Neural progenitor cell (in vitro differentiated cells): ENCODE measurements around the gene RAB36. TPM values are rescaled to one million over a fixed set of nuclear protein-coding genes. Genes with fewer than 3 reads are reported as not detected.

Source experiments
- DNase-seq: peaks from one replicate; pipeline ENCODE4 v3.0.0-alpha.2; 2016; ENCODE audit warnings: low spot score
- H2AFZ ChIP-seq: fragments of 200-600 bp; sonication (generic); replicated peaks from 2 replicates; pipeline ENCODE4 v1.6.1; 2016; ENCODE audit warnings: antibody characterized with exemption
- H3F3A ChIP-seq: fragments of 200-600 bp; sonication (generic); 2 replicates; pipeline ENCODE4 v1.6.1; 2016; ENCODE audit warnings: antibody characterized with exemption, low read depth
- H3K27ac ChIP-seq: fragments of 200-600 bp; sonication (generic); 2 replicates; pipeline ENCODE4 v1.5.1; 2016; ENCODE audit warnings: mild to moderate bottlenecking
- H3K27me3 ChIP-seq: fragments of 200-600 bp; sonication (generic); 2 replicates; pipeline ENCODE4 v1.6.1; 2016; ENCODE audit warnings: mild to moderate bottlenecking, moderate library complexity
- H3K36me3 ChIP-seq: fragments of 200-600 bp; sonication (generic); 2 replicates; pipeline ENCODE4 v1.5.1; 2016
- H3K4me1 ChIP-seq: fragments of 200-600 bp; sonication (generic); 2 replicates; pipeline ENCODE4 v1.6.1; 2016; ENCODE audit warnings: mixed run types
- H3K4me2 ChIP-seq: fragments of 200-600 bp; sonication (generic); 2 replicates; pipeline ENCODE4 v1.6.1; 2016
- H3K4me3 ChIP-seq: fragments of 200-600 bp; sonication (generic); 2 replicates; pipeline ENCODE4 v1.5.1; 2016
- H3K79me2 ChIP-seq: fragments of 200-600 bp; sonication (generic); 2 replicates; pipeline ENCODE4 v1.6.1; 2016; ENCODE audit warnings: low read depth
- H3K9ac ChIP-seq: fragments of 200-600 bp; sonication (generic); 2 replicates; pipeline ENCODE4 v1.6.1; 2016
- H3K9me3 ChIP-seq: fragments of 200-600 bp; sonication (generic); 2 replicates; pipeline ENCODE4 v1.5.1; 2016; ENCODE audit warnings: low read depth
- H4K20me1 ChIP-seq: fragments of 200-600 bp; sonication (generic); 2 replicates; pipeline ENCODE4 v1.6.1; 2016; ENCODE audit warnings: low read depth
- H3K27ac Mint-ChIP-seq: 3 replicates; pipeline ENCODE4 v1.8.0; 2021; ENCODE audit warnings: mixed read lengths
- H3K27me3 Mint-ChIP-seq: 2 replicates; pipeline ENCODE4 v1.8.0; 2022; ENCODE audit warnings: low read depth, mild to moderate bottlenecking, inconsistent platforms, moderate library complexity, mixed read lengths; ENCODE audit not compliant: insufficient read depth
- H3K36me3 Mint-ChIP-seq: 3 replicates; pipeline ENCODE4 v1.8.0; 2021; ENCODE audit warnings: mixed read lengths
- H3K4me1 Mint-ChIP-seq: 3 replicates; pipeline ENCODE4 v1.8.0; 2021; ENCODE audit warnings: mixed read lengths
- H3K4me3 Mint-ChIP-seq: 3 replicates; pipeline ENCODE4 v1.8.0; 2021; ENCODE audit warnings: mild to moderate bottlenecking, moderate library complexity, mixed read lengths
- H3K9me3 Mint-ChIP-seq: 3 replicates; pipeline ENCODE4 v1.8.0; 2020; ENCODE audit warnings: mixed read lengths
- CTCF ChIP-seq: fragments of 200-600 bp; sonication (generic); IDR thresholded peaks from 2 replicates; pipeline ENCODE4 v1.5.1; 2017; ENCODE audit warnings: antibody characterized with exemption, mild to moderate bottlenecking
- EZH2 ChIP-seq: fragments of 200-600 bp; sonication (generic); IDR thresholded peaks from 2 replicates; pipeline ENCODE4 v1.6.1; 2017; ENCODE audit warnings: antibody characterized with exemption, mild to moderate bottlenecking, moderate library complexity
- EZH2phosphoT487 ChIP-seq: fragments of 200-600 bp; sonication (generic); IDR thresholded peaks from 2 replicates; pipeline ENCODE4 v1.6.1; 2017; ENCODE audit warnings: antibody characterized with exemption
- total RNA-seq: library from RNA; depleted of rRNA; stranded (reverse); fragments of >200 nt; gene quantifications from 2 replicates; pipeline ENCODE4 v1.2.3, GENCODE V29; 2015; ENCODE audit warnings: low replicate concordance

RAB36 gene
- total RNA-seq, 1 donor from 2014 or later, result 2.9 TPM

- H3F3A ChIP-seq, result no peaks in the 10 kb centered on the region
- H4K20me1 ChIP-seq, result no peaks in the 10 kb centered on the region
- H3K27me3 ChIP-seq, result no peaks in the 10 kb centered on the region
- Mint-ChIP-seq H3K4me3 (no peak overlapping the region), H3K9me3 (no peaks in the 10 kb centered on the region), H3K27ac (no peak overlapping the region), H3K4me1 (peaks cover 14% of the 10 kb centered on the region), H3K27me3 (peaks cover 3% of the 10 kb centered on the region), H3K36me3 (peaks cover 25% of the 10 kb centered on the region)
- no peak for TF ChIP-seq CTCF
- no peak for TF ChIP-seq EZH2
- no peak for TF ChIP-seq EZH2phosphoT487
- no peaks in the 10 kb centered on the region for H3K79me2 ChIP-seq
- no peak overlapping the region for H2AFZ ChIP-seq
- no peak overlapping the region for H3K4me3 ChIP-seq
- no peak overlapping the region for H3K27ac ChIP-seq
- H3K4me1 ChIP-seq, result peaks cover 11% of the 10 kb centered on the region
- no peaks in the 10 kb centered on the region for H3K36me3 ChIP-seq
- no peak for DNase-seq
- H3K4me2 ChIP-seq, result no peak overlapping the region
- no peaks in the 10 kb centered on the region for H3K9me3 ChIP-seq
- no peak overlapping the region for H3K9ac ChIP-seq
Measured at GRCh38 chr22:23154461-23154860, 9.2 kb downstream of the RAB36 start.

GRCh38 chr22:23155143-23155542 is 9.9 kb downstream of the RAB36 start:
- Mint-ChIP-seq H3K9me3 (no peaks in the 10 kb centered on the region), H3K4me3 (no peak overlapping the region), H3K27me3 (peaks cover 3% of the 10 kb centered on the region), H3K36me3 (peaks cover 19% of the 10 kb centered on the region), H3K4me1 (peaks cover 8% of the 10 kb centered on the region), H3K27ac (no peak overlapping the region)
- no peaks in the 10 kb centered on the region for H3K9me3 ChIP-seq
- no peaks in the 10 kb centered on the region for H4K20me1 ChIP-seq
- no peak overlapping the region for H3K9ac ChIP-seq
- H3K27me3 ChIP-seq, result no peaks in the 10 kb centered on the region
- no peak for DNase-seq
- H3K36me3 ChIP-seq, result no peaks in the 10 kb centered on the region
- H3K27ac ChIP-seq, result no peak overlapping the region
- H3F3A ChIP-seq, result no peaks in the 10 kb centered on the region
- no peak overlapping the region for H2AFZ ChIP-seq
- TF ChIP-seq CTCF (no peak), EZH2 (no peak), EZH2phosphoT487 (no peak)
- no peaks in the 10 kb centered on the region for H3K79me2 ChIP-seq
- H3K4me1 ChIP-seq, result peaks cover 11% of the 10 kb centered on the region
- H3K4me2 ChIP-seq, result no peak overlapping the region
- no peak overlapping the region for H3K4me3 ChIP-seq

GRCh38 chr22:23155831-23156230 is 10.6 kb downstream of the RAB36 start:
- Histone ChIP-seq H3K4me1 (peaks cover 11% of the 10 kb centered on the region), H2AFZ (no peak overlapping the region), H3K27me3 (no peaks in the 10 kb centered on the region), H3F3A (no peaks in the 10 kb centered on the region), H4K20me1 (no peaks in the 10 kb centered on the region), H3K27ac (no peak overlapping the region), H3K4me3 (no peak overlapping the region), H3K36me3 (no peaks in the 10 kb centered on the region), H3K79me2 (no peaks in the 10 kb centered on the region), H3K9ac (no peak overlapping the region), H3K4me2 (no peak overlapping the region), H3K9me3 (no peaks in the 10 kb centered on the region)
- Mint-ChIP-seq H3K9me3 (no peaks in the 10 kb centered on the region), H3K4me1 (peaks cover 5% of the 10 kb centered on the region), H3K36me3 (peaks cover 16% of the 10 kb centered on the region), H3K4me3 (no peak overlapping the region), H3K27me3 (peaks cover 3% of the 10 kb centered on the region), H3K27ac (no peak overlapping the region)
- TF ChIP-seq EZH2, result no peak
- no peak for TF ChIP-seq EZH2phosphoT487
- no peak for TF ChIP-seq CTCF
- no peak for DNase-seq
